ENCODE data around the gene NR5A1.

NR5A1 gene

DNA sequence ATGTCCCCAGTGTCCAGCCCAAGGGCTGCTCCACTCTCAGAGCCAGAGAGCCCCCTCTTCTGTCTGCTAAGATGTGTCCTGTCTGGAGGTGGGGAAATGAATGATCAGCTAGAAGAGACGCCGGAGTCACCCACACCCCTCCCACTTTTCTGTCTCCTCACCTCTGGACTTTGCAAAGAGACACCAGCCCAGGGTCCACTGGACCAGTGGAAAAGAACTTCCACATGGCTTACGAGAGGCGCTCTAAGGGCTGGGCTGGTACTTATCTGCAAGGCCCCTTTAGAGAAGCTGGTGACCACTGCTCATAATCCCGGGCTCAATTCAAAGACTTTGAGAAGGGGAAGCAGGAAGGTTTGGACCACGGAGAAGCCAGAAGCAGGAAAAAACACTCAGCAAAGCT is 9.2 kb downstream of the NR5A1 start:
- no peak for DNase-seq

DNA sequence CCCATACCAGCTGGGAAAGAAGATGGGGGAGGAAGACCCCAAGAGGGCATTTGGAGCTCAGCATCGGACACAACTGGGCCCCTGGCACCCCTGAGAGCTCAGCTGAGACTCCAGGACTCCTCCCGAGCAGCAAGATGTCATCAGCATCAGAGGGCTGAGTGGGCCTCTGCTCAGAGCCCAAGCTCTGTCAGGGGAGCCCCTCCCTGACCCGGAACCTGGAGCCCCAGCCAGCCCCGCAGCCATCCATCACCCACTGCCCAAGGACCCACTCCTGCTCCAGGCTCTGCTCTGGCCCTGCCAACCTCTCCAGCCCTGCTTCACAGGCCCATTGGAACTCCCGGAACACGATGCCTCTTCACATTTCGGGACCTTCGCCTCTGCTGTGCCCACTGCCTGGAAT is 9.8 kb downstream of the NR5A1 start:
- no peak for DNase-seq

DNA sequence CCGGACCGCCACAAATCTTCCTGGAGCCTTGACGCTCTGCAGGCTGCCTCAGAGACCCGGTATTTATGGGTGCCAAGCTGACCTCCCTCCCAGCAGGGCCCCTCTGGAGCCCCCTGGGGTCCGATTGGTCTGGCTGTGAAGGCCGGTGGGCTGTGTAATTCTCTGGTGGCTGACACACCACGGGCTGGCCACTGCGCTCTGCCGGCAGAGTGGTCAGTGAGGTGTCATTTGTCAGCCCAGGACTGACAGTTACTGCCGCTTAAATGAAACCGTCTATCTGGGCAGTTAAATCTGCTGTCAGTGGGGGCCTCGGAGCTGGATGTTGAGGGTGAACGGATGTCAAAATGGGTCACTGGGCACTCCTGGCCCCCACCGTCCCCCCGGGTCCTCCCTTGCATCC is 10.7 kb downstream of the NR5A1 start:
- no peak for DNase-seq

DNA sequence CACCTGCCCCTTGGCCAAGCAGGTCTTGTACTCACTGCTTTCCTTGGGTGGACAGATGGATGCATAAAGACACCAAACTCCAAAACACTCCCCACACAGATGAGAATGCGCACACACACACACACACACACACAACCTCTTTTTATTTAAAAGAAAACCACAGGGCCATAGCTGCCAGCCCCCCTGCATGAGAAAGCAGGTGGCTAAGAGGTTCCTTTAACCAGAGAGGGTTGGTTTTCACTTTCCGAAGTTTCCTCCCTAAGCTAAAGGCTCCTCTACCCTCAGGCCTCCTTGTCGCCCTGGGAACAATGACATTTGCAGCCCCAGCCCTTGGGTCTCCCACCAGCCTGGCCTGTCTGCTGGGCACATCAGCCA is 11.1 kb downstream of the NR5A1 start:
- no peak for DNase-seq

DNA sequence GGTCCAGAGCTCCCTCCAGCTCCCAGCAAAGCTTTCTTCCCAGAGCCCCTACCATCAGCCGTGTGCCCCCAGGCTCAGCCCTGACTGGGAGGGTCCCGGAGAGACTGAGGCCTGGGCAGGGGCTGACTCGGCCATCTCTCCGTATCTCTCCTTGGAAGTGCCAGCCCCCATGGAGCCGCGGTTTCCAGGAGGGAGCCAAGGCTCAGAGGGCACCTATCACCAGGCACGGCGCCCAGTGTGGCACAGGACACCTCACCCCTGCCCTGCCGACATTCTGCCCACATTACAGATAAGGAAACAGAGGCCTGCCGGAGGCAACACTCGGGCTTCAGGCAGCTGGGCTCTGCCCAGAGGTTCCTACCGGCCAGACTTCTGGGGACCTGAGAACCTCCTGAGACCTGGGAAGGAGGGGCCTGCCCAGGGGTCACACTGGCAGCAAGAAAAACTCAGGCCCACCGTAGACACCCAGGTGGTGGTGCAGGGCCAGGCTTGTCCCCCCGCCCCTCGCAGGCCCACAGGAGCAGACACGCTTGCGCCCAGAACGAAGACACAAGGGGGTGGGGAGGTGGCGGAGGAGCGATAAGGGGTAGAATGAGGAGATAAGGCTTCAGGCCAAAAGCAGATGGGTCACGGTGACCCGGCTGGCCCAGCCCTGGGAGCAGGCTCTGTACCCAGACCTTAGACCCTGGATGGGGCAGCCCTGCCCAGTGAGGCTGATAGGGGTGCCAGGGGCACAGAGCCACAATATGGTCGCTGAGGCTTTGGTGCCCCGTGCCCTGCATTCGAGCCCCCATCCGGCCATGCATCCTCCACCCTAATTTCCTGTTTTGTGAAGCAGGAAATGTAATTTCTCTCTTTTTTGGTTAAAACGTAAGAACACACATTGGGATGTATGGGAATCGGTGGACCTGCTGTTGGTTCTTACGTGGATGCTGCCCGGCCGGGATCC is 11.8 kb downstream of the NR5A1 start:
- no peak for DNase-seq

DNA sequence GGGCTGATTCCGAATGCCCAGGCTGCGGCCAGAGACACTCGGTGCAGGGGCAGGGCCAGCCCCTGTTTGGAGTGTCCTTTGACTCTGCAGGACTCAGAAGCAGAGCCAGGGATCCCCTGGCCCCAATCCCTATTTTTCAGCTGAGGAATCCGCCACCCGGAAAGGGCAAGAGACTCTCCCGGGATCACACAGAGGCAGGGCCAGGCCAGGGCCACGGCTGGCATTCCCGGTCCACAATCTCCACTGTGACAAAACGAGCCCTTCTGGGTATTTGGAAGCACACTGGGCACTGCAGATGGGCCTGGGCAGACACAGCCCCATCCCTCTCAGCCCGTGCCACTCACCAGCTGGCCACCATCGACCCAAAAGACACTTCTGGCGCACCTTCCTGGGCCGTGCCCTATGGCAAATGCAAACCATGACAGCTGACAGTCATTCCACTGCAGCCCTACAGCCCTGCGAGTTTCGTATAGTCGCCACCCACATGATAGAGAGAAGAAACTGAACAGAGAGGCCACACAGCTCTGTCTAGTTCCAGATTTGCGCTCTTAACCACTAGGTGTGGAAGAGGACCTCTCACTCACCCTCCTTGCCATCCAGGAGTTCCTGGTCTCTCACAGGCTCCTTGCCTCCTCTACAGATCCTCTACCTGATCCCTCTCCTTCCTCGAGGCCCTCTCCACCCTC is 13.3 kb downstream of the NR5A1 start:
- DNase-seq = no peak

DNA sequence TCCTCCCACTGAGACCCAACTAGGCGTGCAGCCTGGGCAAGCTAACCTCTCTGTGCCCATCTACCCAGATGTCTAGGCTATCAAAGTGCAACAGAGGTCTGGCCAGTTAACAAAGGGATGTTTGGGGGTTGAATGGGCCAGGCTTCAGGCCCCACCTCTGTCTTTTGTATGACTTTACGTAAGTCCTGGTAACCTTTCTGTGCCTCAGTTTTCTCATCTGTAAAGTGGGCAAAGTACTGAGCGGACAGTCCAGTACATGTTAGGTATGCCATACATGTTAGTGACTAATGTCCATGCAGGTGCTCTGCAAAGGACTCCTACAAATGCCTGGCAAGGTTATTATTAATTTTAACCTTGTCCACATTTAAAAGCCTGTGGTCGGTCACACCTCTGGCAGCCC is 14.0 kb downstream of the NR5A1 start:
- DNase-seq = no peak

DNA sequence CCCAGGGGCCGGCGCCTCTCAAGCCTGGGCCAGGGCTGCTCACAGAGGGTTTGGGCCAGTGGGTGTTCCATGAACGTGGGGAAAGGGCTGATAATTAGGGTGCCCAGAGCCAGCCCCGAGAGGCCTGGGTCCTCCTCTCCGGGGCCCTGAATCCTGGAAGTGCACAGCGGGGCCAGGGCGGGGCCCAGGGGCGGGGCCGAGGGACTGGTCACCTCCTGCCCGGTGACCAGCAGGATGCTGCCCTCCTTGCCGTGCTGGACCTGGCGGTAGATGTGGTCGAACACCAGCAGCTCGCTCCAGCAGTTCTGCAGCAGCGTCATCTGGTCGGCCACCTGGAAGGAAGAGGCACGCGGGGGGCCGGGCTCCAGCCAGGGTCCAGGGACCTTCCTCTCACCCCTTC is 14.4 kb downstream of the NR5A1 start:
- DNase-seq = no peak

DNA sequence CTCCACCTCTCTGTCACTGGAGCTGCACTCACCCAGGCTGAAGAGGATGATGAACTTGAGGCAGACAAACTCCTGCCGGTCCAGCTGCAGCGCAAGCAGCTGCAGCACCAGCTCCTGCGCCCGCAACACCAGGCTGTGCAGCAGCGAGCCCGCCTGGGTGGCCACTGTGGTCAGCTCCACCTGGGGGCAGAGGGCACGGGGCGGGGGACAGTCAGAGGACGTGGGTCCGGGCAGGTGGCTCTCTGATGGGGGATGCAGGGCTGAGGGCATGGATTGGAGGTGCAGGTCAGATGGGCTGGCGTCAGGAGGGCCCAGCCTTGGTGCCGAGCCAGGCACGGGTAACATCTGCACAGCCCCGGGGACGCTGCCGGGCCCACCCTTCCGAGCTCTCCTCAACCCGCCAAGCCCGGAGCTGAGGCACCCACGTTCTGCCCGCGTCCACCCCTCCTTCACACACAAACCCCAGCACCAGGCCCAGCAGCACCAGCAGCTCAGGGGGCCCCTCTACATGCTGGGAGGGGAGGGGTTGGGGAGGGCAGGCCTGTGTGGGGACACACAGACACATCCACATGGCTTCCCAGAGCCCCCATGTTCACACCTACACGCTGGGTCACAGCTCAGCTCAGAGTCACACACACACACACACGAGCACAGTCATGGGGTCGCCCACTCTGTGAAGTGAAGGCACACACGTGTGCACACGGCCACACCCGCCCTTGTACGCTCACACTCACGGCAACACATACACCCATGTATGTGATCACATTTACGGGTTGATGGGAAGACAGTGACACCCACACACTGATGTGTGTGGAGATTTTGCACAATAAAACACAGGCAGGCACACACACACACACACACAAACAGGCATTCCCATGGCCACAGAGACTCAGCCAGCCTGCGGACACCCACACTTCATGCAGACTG is 15.9 kb downstream of the NR5A1 start:
- no peak for DNase-seq

DNA sequence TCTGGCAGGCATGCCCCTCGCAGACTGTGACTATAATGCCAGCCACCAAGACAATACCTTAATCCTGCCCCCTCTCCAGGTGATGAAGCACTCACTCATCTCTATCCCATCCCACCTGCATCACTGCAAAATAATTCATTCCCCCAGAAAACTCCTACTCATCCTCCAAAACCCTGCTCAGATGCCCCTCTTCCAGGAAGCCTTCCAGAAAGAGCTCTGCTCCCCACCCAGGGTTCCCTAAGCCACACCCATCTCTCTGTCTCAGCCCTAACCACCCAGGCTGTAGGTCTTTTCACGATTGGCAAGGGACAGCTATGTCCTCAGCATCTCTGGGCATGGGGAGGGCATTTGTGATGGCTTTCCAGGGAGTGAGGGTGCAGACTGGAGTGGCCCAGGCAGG is 17.2 kb downstream of the NR5A1 start:
- no peak for DNase-seq

DNA sequence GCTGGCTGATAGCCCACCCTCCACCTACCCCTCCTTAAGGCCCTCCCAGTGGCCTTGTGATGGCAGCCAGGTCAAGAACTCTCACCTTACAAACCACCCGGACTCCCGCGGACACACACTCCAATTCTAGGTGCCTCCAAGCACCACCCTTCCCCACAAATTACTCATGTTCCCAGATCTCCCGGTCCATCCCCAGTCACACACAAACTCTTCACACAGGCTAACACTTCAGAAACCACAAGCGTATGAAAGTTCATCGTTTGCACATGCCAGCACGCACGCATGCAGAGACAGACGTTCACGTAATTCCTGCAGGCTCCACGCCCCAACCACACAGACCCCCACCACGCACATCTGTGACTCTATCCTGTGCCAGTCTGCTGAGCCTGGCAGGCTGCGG is 18.0 kb downstream of the NR5A1 start:
- no peak for DNase-seq

DNA sequence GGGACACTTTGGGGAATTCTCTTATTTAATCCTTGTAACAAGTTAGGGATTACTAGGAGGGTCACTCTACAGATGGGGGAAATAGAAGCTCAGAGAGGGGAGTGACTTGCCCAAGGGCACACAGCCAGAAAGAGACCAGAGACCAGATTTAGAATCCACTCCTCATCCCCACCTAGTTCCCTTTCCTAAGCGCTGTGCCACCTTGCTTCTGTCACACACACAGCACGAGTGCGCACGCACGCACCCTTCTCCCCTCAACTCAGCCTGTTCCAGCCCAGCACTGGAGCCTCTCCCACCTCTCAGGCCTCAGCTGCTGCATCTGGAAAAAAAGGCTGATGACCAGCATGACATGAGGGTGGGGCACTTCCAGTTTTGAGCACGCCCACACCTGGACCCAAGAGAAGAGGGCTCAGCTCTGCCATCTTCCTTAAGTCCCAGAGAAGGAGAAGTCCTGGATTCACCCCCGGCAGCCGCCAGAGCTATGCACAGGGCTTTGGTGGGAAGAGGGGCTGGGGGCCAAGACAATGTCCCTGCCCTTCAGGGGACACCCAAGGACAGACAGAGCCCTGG is 18.5 kb downstream of the NR5A1 start:
- no peak for DNase-seq

DNA sequence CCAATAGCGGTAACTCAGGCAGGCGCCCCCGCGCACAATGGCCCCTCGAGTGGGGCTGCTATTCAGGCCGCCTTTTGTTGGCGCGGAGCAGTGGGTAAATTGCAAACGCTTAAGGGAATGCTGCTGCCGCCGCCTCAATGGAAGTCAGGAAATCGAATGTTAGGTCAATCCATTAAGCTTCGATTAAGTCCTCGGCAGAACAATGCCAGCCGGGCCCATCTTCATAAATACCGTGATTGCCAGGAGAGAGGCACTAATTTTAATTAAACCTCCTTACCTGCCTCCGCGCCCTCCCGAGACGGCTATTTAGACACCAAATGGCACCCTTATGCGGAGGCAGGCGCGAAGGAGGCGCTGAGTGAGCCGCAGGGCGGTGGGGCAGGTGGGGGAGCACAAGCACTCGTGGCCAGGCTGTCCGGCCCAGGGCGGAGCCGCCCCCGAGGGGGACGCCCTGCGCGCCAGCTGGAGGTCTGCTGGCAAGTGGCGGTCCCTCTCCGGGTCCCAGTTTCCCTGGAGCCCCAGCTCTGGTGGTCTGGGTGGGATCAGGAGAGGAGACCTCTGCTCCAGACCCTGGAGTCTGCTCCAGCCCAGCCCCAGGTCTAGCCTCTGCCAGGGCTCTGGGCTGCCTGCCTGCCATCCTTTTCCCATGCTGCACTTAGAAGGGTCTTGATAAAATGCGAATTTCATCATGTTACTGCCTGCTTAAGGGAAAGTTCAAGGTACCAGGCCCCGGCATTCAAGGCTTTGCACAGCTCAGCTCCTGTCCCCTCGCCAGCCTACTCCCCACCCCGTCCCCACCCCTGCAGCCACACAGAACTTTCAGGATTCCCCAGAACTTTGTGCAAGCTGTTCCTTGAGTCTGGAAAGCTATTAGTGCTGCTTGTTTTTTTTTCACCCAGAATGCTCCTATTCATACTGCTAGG is 19.7 kb downstream of the NR5A1 start:
- no peak for DNase-seq

DNA sequence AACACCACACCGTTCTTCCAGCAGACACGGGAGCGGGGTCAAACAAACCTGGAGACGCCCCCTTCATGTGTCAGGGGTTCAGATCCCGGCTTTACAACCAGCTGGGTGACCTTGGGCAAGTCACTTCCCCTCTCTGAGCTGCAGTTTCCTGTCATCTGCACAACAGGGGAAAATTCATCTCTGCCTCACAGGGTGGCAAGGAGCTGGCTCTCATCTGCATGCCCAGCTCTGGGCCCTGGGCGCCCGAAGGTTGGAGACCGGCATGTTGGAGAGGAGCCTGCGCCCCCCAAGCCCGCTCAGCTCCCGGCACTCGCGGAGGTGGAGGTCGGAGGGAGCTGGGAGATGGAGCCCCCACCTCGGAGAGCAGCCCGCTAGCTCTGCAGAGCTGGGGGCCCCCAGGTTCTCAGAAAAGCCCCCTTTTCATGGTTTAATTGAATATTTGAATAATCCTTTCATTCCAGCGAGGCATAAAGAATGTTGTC is 20.4 kb downstream of the NR5A1 start:
- DNase-seq = no peak

DNA sequence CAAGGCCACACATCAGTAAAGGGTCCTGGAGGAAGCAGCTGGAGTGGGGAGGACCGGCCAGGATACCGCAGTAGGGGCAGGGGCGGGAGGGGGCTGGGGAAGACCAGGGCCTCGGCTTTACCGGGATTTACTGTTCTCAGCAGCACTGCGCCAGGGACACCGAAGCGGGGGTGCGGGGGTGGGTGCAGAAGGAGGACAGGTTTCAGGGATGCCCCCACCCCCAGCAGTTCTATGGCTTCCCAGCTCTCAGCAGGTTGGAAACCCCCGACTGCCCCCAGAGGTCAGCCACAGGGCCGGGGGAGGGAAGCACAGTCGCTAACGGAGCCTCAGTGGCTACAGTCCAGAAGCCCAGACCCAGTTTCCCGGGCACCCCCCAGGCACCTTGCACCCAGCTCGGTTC is 21.3 kb downstream of the NR5A1 start:
- DNase-seq = no peak

DNA sequence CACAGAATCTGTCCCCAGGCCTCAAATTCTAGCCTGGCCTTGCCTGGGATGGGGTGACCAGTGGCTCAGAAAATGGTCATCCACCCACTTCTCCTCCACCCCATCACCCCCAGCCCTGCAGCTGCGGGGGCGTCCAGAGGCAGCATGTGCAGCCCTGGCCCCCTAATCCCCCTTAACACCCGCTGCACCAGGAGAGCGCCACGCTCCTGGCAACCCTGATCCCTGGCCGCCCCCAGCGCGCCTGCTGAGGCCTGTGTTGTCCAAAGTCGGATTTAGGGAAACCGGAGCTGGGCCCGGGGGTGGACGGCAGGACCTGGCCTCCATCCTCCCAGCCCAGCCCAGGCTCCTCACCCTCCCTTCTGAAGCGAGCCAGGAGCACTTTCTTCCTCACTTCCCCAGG is 22.0 kb downstream of the NR5A1 start:
- no peak for DNase-seq

DNA sequence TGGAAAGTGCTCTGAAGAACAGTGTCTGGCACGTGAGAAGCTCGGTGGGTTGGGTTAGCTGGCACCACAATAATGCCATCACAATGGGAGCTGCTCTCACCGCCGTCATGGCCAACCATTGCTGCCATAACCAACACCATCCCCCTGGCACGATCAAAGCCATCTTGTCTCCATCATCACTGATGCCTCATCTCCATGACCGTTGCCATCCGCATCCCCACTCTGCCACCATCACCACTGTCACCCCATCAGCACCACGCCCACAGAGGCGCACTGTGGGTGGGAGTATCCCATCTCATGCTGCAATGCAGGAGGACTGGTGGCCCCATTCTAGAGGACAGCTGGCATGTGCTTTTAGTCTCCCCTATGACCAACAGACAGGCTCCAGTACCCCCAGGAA is 23.7 kb downstream of the NR5A1 start:
- no peak for DNase-seq

DNA sequence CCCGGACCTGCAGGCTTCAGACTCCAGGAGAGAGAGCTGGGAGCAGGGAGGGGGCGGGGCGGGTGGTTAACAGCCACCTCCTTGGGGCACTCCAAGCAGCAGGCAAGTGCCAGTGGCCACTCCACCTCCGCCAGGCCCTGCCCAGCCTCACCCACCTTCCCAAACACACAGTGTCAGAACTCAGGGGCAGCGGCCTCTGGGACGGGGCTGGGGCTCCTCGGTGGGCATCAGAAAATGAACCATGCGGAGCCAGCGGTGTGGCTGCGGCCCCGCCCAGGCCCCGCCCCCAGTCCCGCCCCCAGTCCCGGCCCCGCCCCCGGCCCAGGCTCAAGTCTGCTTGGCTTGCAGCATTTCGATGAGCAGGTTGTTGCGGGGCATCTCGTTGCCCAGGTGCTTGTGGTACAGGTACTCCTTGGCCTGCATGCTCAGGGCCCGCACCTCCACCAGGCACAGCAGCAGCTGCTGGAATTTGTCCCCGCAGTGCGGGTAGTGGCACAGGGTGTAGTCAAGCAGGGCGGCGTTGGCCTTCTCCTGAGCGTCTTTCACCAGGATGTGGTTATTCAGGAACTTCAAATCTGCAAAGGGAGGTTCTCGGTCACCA is 24.7 kb downstream of the NR5A1 start:
- no peak for DNase-seq

DNA sequence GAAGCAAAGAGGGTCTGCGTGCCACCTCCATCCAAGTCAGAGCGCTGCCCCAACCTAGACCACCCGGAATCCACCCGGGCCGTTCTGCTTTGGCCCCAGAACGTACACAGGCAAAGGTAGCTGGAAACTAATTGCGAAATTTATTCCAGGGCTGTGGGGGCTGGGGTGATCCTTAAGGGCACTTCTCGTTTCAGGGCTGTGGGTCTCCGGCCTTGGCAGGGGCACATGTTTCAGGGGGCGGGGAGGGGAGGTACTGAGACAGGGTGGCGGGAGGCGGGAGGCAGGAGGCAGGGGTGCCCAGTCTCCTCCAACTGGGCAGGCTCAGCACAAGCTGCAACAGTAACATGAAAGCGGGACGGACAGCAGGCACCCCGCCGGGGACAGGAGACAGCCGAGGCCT is 26.1 kb downstream of the NR5A1 start:
- DNase-seq = no peak

DNA sequence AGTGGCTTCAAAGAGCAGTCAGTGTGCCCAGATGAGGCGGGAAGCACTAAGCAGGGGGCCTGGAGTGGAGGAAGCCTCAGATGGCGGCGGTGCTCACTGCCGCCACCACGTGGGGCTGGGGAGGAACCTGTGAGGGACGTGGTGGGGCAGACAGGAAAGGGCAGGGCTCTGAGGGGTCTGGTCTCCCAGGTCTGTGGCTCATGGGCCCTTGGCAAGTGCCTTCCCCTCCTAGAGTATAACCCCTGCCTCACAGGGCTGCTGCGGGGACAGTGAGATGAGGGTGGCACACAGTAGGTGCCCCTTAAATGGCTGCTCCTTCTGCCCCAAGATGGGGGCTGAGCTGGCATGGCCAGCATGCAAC is 26.6 kb downstream of the NR5A1 start:
- no peak for DNase-seq

DNA sequence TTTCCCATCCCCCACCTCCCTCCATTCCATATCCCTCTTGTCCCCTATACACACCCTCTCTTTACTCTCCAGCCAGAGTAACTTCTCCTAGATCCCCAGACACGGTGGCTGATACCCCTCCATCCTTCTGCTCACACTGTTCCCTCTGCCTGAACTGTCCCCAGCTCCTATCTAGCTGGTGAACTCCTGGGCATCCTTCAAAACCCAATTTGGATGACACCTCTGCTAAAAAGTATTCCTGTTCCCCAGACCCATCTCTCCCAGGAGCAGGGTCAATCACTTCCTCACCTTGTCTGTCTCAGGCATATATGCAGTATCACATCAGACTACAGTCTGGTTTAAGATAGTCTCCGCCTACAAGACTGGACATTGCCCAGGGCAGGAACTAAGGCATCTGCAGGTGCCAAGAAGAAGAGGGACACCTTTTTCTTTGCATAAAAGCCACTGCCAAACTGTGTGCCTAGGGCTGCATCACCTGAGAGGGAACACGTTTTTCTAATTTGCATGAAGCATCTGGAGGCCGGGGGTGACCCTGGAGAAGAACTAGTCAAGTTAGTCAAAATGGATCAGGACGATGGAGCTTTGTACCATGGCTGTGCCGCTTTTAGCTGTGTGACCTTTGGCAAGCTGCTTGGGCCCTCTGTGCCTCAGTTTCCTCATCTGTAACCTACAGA is 27.1 kb downstream of the NR5A1 start:
- no peak for DNase-seq
